ENCODE data around the gene CA5A. TPM values are rescaled to one million over a fixed set of nuclear protein-coding genes. Genes with fewer than 3 reads are reported as not detected.

CA5A gene
- total RNA-seq, 2 experiments from 2014 or later = not detected

DNA sequence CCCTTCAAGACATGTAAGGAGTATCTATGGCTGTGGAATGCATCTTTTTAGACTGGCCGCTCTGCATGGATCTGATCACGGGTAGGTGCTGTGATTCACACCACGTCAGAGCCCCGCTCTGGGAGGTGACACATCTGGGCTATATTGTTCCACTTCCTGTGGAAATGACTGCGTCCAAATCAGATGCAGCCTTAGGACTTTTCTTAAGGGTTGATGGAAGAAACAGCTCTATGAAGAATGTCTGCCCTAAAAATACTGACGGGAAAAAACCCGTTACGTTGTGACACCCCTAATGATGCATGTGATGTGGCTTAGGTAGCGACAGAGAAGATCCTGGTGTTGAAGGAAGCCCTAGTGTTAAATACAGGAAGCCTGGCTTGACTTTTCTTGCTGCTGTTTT, 27.1 kb upstream of the CA5A start:
- Mint-ChIP-seq H3K27ac (peak overlapping the region; percentile 83), H3K4me1 (ENCODE audit: low read depth) (peaks cover 79% of the 10 kb centered on the region), H3K27me3 (no peaks in the 10 kb centered on the region), H3K4me3 (peak overlapping the region; percentile 59), H3K36me3 (ENCODE audit: low read depth) (peaks cover 30% of the 10 kb centered on the region), H3K9me3 (no peaks in the 10 kb centered on the region)
- TF ChIP-seq, protein P1, sequence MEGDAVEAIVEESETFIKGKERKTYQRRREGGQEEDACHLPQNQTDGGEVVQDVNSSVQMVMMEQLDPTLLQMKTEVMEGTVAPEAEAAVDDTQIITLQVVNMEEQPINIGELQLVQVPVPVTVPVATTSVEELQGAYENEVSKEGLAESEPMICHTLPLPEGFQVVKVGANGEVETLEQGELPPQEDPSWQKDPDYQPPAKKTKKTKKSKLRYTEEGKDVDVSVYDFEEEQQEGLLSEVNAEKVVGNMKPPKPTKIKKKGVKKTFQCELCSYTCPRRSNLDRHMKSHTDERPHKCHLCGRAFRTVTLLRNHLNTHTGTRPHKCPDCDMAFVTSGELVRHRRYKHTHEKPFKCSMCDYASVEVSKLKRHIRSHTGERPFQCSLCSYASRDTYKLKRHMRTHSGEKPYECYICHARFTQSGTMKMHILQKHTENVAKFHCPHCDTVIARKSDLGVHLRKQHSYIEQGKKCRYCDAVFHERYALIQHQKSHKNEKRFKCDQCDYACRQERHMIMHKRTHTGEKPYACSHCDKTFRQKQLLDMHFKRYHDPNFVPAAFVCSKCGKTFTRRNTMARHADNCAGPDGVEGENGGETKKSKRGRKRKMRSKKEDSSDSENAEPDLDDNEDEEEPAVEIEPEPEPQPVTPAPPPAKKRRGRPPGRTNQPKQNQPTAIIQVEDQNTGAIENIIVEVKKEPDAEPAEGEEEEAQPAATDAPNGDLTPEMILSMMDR (IDR thresholded peaks at IDR 0.05) = no peak
- H3K4me1 ChIP-seq (ENCODE audit: insufficient read depth, low read length) = peaks cover 55% of the 10 kb centered on the region
- ChIA-PET POLR2A (interaction anchor here (1.0 to 2.3 kb wide), 2 partner anchors 9 to 13 kb away, joined by 4 to 13 read pairs; partner anchors contain the start of gene BANP), CTCF (interaction anchor here (1.2 kb wide), 1 partner anchor 185 kb away, joined by 3 read pairs; no protein-coding TSS in a partner anchor)
- ATAC-seq (ENCODE audit: poor library complexity) = peak; percentile 90
- H3K27me3 ChIP-seq (ENCODE audit: control insufficient read depth in 1 of 2, insufficient read depth in 2 of 2, low read length in 2 of 2) = no peaks in the 10 kb centered on the region
- peak in 12 of 14 experiments; percentile 23 to 76 (median 52) for DNase-seq
- H3K4me3 ChIP-seq (ENCODE audit: low read length) = no peak overlapping the region
- no peaks in the 10 kb centered on the region for H3K36me3 ChIP-seq (ENCODE audit: insufficient read depth, low read length)
- no peaks in the 10 kb centered on the region for H3K9me3 ChIP-seq (ENCODE audit: control insufficient read depth in 1 of 2, insufficient read depth in 1 of 2, low read length in 2 of 2)
- intact Hi-C loops (cut with DNase I, micrococcal nuclease) = loop anchor here in 1 of 2 experiments (2.0 kb wide), 1 partner anchor 17 kb away; no protein-coding TSS in a partner anchor
- H3K27ac ChIP-seq (ENCODE audit: low read depth in 1 of 2, low read length in 2 of 2) = peak overlapping the region in 1 of 2 donors; percentile 40

DNA sequence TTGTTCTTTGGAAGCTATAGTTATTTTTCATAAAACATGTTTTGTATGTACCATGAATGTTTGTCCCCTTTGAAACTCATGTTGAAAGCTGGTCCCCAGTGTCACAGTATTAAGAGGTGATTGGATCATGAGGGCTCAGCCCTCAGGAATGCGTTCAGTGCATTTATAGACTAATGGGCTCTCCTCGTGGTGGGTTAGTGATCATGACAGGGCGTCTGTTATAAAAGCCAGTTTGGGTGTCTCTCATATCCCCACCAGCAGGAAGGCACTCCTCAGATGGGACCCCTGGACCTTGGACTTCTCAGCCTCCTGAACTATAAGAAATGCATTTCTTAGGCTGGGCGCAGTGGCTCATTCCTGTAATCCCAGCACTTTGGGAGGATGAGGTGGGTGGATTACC, 25.3 kb upstream of the CA5A start:
- no peaks in the 10 kb centered on the region for H3K27me3 Mint-ChIP-seq
- H3K4me1 Mint-ChIP-seq (ENCODE audit: low read depth) = peaks cover 92% of the 10 kb centered on the region
- Histone ChIP-seq H3K4me3 (ENCODE audit: low read length) (no peak overlapping the region), H3K36me3 (ENCODE audit: insufficient read depth, low read length) (peaks cover 10% of the 10 kb centered on the region), H3K27me3 (ENCODE audit: control insufficient read depth in 1 of 2, insufficient read depth in 2 of 2, low read length in 2 of 2) (no peaks in the 10 kb centered on the region), H3K4me1 (ENCODE audit: insufficient read depth, low read length) (peaks cover 67% of the 10 kb centered on the region), H3K9me3 (ENCODE audit: control insufficient read depth in 1 of 2, insufficient read depth in 1 of 2, low read length in 2 of 2) (no peaks in the 10 kb centered on the region), H3K27ac (ENCODE audit: low read depth in 1 of 2, low read length in 2 of 2) (no peak overlapping the region)
- H3K4me3 Mint-ChIP-seq = no peak overlapping the region
- no peak for ATAC-seq (ENCODE audit: poor library complexity)
- no peak for DNase-seq
- intact Hi-C loops (cut with DNase I, micrococcal nuclease) = loop anchor here in 1 of 2 experiments (2.0 kb wide), 1 partner anchor 19 kb away; no protein-coding TSS in a partner anchor
- ChIA-PET CTCF (interaction anchor here (1.2 kb wide), 1 partner anchor 10 kb away, joined by 3 read pairs; the partner anchor contains the start of gene BANP), POLR2A (interaction anchor here (1.6 kb wide), 1 partner anchor 10 kb away, joined by 11 read pairs; the partner anchor contains the start of gene BANP)
- H3K36me3 Mint-ChIP-seq (ENCODE audit: low read depth) = peaks cover 45% of the 10 kb centered on the region
- H3K9me3 Mint-ChIP-seq = no peaks in the 10 kb centered on the region
- TF ChIP-seq, protein P1 (IDR thresholded peaks at IDR 0.05) = no peak
- no peak overlapping the region for H3K27ac Mint-ChIP-seq

DNA sequence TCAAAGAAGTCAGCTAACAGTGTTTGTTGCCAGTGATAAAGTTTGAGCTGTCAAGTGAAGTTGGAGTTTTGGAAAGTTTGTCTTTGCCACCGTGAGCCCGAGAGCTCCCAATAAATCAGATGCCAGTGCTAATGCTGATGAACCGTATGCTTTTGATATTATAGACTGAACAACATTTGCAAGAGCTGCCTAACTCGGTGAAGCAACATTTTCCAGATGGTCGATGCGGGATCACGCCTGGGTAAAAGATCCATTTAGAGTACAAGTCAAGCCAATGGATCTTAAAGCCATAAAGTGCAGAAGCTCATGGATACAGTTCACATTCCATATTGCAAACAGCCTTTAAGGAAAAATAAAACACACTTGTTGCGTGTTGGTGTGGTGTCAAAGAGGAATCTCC, 24.5 kb upstream of the CA5A start:
- intact Hi-C loops (cut with DNase I, micrococcal nuclease) = no loop called here
- H3K9me3 Mint-ChIP-seq = no peaks in the 10 kb centered on the region
- ChIA-PET CTCF (interaction anchor here (1.2 kb wide), 1 partner anchor 10 kb away, joined by 3 read pairs; the partner anchor contains the start of gene BANP), POLR2A (interaction anchor here (1.6 kb wide), 1 partner anchor 10 kb away, joined by 11 read pairs; the partner anchor contains the start of gene BANP)
- DNase-seq = no peak
- Histone ChIP-seq H3K27ac (ENCODE audit: low read depth in 1 of 2, low read length in 2 of 2) (no peak overlapping the region), H3K9me3 (ENCODE audit: control insufficient read depth in 1 of 2, insufficient read depth in 1 of 2, low read length in 2 of 2) (no peaks in the 10 kb centered on the region), H3K4me3 (ENCODE audit: low read length) (no peak overlapping the region), H3K36me3 (ENCODE audit: insufficient read depth, low read length) (peaks cover 10% of the 10 kb centered on the region), H3K4me1 (ENCODE audit: insufficient read depth, low read length) (peaks cover 71% of the 10 kb centered on the region), H3K27me3 (ENCODE audit: control insufficient read depth in 1 of 2, insufficient read depth in 2 of 2, low read length in 2 of 2) (no peaks in the 10 kb centered on the region)
- no peaks in the 10 kb centered on the region for H3K27me3 Mint-ChIP-seq
- H3K4me3 Mint-ChIP-seq = no peak overlapping the region
- no peak for ATAC-seq (ENCODE audit: poor library complexity)
- H3K36me3 Mint-ChIP-seq (ENCODE audit: low read depth) = peaks cover 53% of the 10 kb centered on the region
- H3K27ac Mint-ChIP-seq = peak overlapping the region; percentile 68
- H3K4me1 Mint-ChIP-seq (ENCODE audit: low read depth) = peaks cover 92% of the 10 kb centered on the region
- TF ChIP-seq, protein P1 (IDR thresholded peaks at IDR 0.05) = no peak

All from CD4-positive, alpha-beta T cell (primary cell).